GM12872 (cell line): ENCODE measurements around the gene BBS1.
A peak's percentile ranks its signal among the peaks of the same experiment; 100 is the strongest.

ENCODE experiments used
- CTCF ChIP-seq: IDR thresholded peaks from 3 replicates; pipeline ENCODE4 v1.5.1; 2011; ENCODE audit warnings: low read depth, mild to moderate bottlenecking, low read length, moderate library complexity; ENCODE audit not compliant: insufficient read depth

BBS1 gene

DNA sequence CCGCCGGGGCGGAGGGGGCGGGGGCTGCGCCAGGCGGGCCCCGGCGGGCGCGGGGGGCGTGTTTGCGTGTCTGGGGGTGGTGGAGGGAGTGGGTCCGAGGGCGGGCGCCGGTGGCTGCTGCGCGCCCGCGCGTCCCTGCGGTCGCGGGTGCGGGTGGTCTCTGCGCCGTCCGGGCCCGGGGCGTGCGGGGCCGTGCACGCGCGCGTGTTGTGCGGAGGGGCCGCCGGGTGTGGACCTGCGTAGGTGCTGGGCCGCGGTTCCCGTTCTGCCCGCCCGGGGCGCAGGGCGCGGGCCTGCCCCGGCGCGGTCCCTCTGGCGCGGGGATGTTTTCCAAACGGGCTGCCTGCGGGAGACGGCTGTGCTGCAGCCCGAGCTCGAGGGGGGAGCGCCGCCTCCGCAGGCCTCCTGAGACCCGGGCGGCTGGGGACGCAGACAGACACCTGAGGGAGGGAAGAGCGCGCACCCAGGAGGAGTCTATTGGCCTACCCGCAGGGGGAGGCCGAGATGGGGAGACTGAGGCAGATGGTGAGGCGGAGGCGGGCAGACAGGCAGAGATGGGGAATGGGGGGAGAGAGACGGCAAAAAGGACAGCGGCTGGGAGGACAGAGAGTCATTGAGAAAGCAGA, 43.3 kb upstream of the BBS1 start:
- TF ChIP-seq CTCF, result peak; percentile 33; the same call in 2 of the 3 replicates

DNA sequence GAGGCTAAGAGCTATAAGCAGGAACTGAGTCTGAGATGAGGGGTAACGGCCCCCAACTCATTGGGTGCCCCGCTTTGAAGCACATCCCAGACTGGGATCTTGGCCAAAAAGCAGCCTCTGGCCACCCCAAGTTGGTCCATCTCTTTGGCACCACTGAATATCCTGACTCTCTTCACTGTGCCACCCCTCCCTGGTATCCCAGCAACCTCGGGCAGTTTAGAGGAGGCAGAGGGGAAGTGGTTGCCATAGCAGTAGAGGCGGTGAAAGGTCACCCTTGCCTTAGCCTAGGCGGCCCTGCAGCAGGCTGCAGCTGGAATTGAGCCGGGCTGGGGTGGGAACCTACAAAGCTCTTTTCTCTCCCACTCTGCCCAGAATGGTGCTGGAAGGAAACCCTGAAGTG, 42.7 kb upstream of the BBS1 start:
- TF ChIP-seq CTCF, result no peak

DNA sequence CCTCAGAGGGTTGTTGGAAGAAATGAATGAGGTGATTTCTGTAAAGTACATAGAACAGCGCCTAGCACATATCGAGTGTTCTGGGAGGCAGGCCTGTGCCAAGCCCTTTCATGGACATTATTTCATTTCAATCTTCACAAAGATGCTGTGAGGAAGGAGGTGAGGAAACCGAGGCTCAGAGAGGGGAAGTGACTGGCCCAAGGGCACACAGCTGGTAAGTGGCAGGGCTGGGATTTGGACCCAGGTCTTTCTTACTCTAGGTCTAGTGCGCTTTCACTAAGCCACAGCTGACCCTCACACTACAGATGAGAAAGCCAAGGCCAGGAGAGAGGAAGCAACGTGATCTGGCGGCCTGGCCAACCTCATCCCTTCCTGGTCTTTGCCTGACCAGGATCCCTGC, 41.7 kb upstream of the BBS1 start:
- TF ChIP-seq CTCF, result no peak

GRCh38 chr11:66469441-66469840, 41.0 kb upstream of the BBS1 start:
- no peak for TF ChIP-seq CTCF

DNA sequence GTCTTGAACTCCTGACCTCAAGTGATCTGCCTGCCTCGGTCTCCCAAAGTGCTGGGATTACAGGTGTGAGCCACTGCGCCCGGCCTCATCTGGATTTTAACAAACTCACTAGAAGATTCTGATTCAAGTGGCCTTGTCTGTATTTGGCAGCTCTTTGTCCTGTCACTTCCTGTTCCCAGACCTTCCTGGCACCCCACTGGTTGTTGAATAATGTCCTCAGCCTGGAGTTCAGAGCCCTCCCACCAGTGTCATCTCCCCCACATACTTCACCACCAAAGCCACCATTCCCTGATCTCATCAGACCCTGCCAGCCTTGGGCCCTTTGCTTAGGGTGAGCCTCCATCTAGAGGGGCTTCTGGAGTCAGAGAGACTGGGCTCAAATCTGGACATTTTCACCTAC, 40.4 kb upstream of the BBS1 start:
- TF ChIP-seq CTCF, result no peak

DNA sequence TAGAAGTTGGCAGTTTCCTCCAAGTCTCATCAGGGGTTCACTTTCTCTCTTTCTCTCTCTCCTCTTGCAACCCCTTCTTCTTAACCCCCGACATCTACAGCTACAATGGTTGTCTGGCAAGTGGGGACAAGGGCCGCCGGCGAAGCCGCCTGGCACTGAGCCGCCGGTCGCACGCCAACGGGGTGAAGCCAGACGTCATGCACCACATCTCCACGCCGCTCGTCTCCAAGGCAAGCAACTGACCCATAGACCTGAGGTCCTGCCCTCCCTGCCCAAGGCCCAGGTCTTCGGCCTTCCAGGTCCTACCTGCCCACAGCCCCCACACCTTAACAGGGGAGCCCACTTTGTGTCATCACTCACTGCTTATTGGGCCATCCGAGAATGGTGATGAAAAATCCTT, 39.3 kb upstream of the BBS1 start:
- TF ChIP-seq CTCF, result no peak

DNA sequence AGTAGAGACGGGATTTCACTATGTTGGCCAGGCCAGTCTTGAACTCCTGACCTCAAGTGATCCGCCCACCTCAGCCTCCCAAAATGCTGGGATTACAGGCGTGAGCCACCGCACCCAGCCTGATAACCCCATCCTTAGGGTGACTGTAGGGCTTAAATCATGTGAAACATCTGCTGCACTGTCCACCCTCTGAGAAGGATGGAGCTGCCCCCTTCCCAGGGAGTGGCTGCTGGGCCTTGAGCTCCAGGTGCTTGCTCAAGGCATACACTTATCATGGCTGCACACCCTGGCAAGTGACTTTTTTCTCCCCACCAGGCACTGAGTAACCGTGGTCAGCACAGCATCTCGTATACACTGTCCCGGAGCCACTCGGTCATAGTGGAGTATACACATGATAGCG, 38.4 kb upstream of the BBS1 start:
- no peak for TF ChIP-seq CTCF
